Ishikawa (cell line): ENCODE measurements around the gene ECT2L.

Experiments used
- CEBPB ChIP-seq: IDR thresholded peaks from 2 replicates; pipeline ENCODE4 v1.6.1; 2012
- CREB1 ChIP-seq: IDR thresholded peaks from 2 replicates; pipeline ENCODE4 v1.6.1; 2012; ENCODE audit warnings: low read depth
- EGR1 ChIP-seq: IDR thresholded peaks from 2 replicates; pipeline ENCODE4 v1.6.1; 2012
- EP300 ChIP-seq: IDR thresholded peaks from 2 replicates; pipeline ENCODE4 v1.6.1; 2012; ENCODE audit warnings: borderline replicate concordance
- FOXM1 ChIP-seq: IDR thresholded peaks from 2 replicates; pipeline ENCODE4 v1.6.1; 2012; ENCODE audit warnings: low read depth, borderline replicate concordance
- MAX ChIP-seq: IDR thresholded peaks from 2 replicates; pipeline ENCODE4 v1.6.1; 2012
- NFIC ChIP-seq: IDR thresholded peaks from 2 replicates; pipeline ENCODE4 v1.6.1; 2012
- RAD21 ChIP-seq: IDR thresholded peaks from 2 replicates; pipeline ENCODE4 v1.6.1; 2012; ENCODE audit warnings: low read depth
- REST ChIP-seq: IDR thresholded peaks from 2 replicates; pipeline ENCODE4 v1.6.1; 2012; ENCODE audit warnings: low read depth, mild to moderate bottlenecking
- TAF1 ChIP-seq: IDR thresholded peaks from 2 replicates; pipeline ENCODE4 v1.6.1; 2012; ENCODE audit warnings: low read depth, mild to moderate bottlenecking
- TCF12 ChIP-seq: IDR thresholded peaks from 2 replicates; pipeline ENCODE4 v1.6.1; 2012; ENCODE audit warnings: low read depth
- TEAD4 ChIP-seq: IDR thresholded peaks from 2 replicates; pipeline ENCODE4 v1.6.1; 2012
- USF1 ChIP-seq: IDR thresholded peaks from 2 replicates; pipeline ENCODE4 v1.6.1; 2012
- YY1 ChIP-seq: IDR thresholded peaks from 2 replicates; pipeline ENCODE4 v1.6.1; 2012; ENCODE audit warnings: low read depth
- ZBTB7A ChIP-seq: IDR thresholded peaks from 2 replicates; pipeline ENCODE4 v1.6.1; 2012; ENCODE audit warnings: low read depth

ECT2L gene

GRCh38 chr6:138869398-138869797 lies 73.5 kb downstream of the ECT2L start:
- TF ChIP-seq FOXM1: no peak
- TF ChIP-seq CREB1: no peak
- no peak for TF ChIP-seq MAX
- TF ChIP-seq RAD21: no peak
- TF ChIP-seq TAF1: no peak
- TF ChIP-seq EP300: no peak
- TF ChIP-seq TEAD4: no peak
- no peak for TF ChIP-seq CEBPB

GRCh38 chr6:138873191-138873590 lies 77.3 kb downstream of the ECT2L start:
- TF ChIP-seq NFIC (no peak), REST (no peak), TAF1 (no peak)

- TF ChIP-seq CEBPB (no peak), MAX (no peak), RAD21 (no peak), TCF12 (no peak), ZBTB7A (no peak), EP300 (no peak), EGR1 (no peak), YY1 (no peak), USF1 (no peak), REST (no peak), NFIC (no peak)
Observed at GRCh38 chr6:138882369-138883017, 86.6 kb downstream of the ECT2L start.

- TF ChIP-seq EP300 (no peak), TEAD4 (no peak), MAX (no peak), CEBPB (no peak), YY1 (no peak), ZBTB7A (no peak), FOXM1 (no peak), REST (no peak), EGR1 (no peak), USF1 (no peak), RAD21 (no peak), NFIC (no peak), TCF12 (no peak), TAF1 (no peak), CREB1 (no peak)
Observed at GRCh38 chr6:138885156-138885819, 89.4 kb downstream of the ECT2L start.
